K562 (cell line): Measurements from ENCODE around the gene DYNLT2. TPM values are rescaled to one million over a fixed set of nuclear protein-coding genes. Genes with fewer than 3 reads are reported as not detected.

Experiments
- BRD4 ChIP-seq: fragments of 200-600 bp; sonication (generic); IDR thresholded peaks from 2 replicates; pipeline ENCODE4 v1.6.1; 2017; ENCODE audit warnings: inconsistent platforms
- CBX5 ChIP-seq: IDR thresholded peaks from 2 replicates; pipeline ENCODE4 v1.6.1; 2014; ENCODE audit warnings: low read depth, borderline replicate concordance
- MCM7 ChIP-seq, 2 experiments: fragments of 450-650 bp; IDR thresholded peaks; 2 replicates each; pipeline ENCODE4 v1.6.1; 2016 to 2018
- POLR3G ChIP-seq: IDR thresholded peaks from 2 replicates; pipeline ENCODE4 v1.6.1; 2011; ENCODE audit not compliant: insufficient read length, insufficient replicate concordance; ENCODE audit errors: extremely low read depth
- SAFB2 ChIP-seq: fragments of 200-400 bp; formaldehyde crosslinking; IDR thresholded peaks from 2 replicates; pipeline ENCODE4 v1.6.1; 2018; ENCODE audit warnings: borderline replicate concordance, low read length, low read depth, moderate library complexity; ENCODE audit not compliant: severe bottlenecking
- SIN3A ChIP-seq, 2 experiments: fragments of 150-350 bp in 1 of 2; IDR thresholded peaks; 2 replicates each; pipeline ENCODE4 v1.6.1; 2011 to 2016; ENCODE audit warnings: borderline replicate concordance in 2 of 2, low read depth in 2 of 2, low read length in 2 of 2, mild to moderate bottlenecking in 2 of 2, moderate library complexity in 2 of 2; ENCODE audit not compliant: control insufficient read depth in 1 of 2
- SLC30A9 ChIP-seq: fragments of 250-450 bp; sonication (Bioruptor Pico); IDR thresholded peaks from 2 replicates; pipeline ENCODE4 v1.8.0; 2022; ENCODE audit warnings: mild to moderate bottlenecking, moderate library complexity
- SMAD1 ChIP-seq: fragments of 150-350 bp; IDR thresholded peaks from 2 replicates; pipeline ENCODE4 v1.6.1; 2014; ENCODE audit warnings: low read length, low read depth; ENCODE audit not compliant: partially characterized antibody
- SMAD2 ChIP-seq: fragments of 150-350 bp; IDR thresholded peaks from 2 replicates; pipeline ENCODE4 v1.6.1; 2014; ENCODE audit warnings: low read depth, mild to moderate bottlenecking, low read length
- SREBF1 ChIP-seq: fragments of 150-350 bp; IDR thresholded peaks from 2 replicates; pipeline ENCODE4 v1.6.1; 2014; ENCODE audit warnings: antibody characterized with exemption, low read depth, low read length, borderline replicate concordance
- ZNF212 ChIP-seq: fragments of 450-650 bp; formaldehyde crosslinking; IDR thresholded peaks from 2 replicates; pipeline ENCODE4 v1.4.0; 2020; ENCODE audit warnings: mild to moderate bottlenecking
- polyA plus RNA-seq, 8 experiments: library from polyadenylated mRNA; depleted of rRNA in 4 of 8; stranded (reverse) in 5 of 8; unstranded in 3 of 8; fragments of >200 nt; fragmentation: Nextera tagmentation in 2 of 8; fragmentation: Illumina TruSeq in 1 of 8; extraction: Ambion mirVana in 2 of 8; extraction: Trizol in 1 of 8; gene quantifications; 2 replicates each; pipeline versions ENCODE4 v1.2.1 to v1.2.3, GENCODE V29; 2011 to 2014; ENCODE audit warnings: inconsistent platforms in 1 of 8, missing spikeins in 1 of 8
- total RNA-seq, 7 experiments: library from RNA; depleted of rRNA in 6 of 7; stranded (reverse); fragments of >200 nt in 6 of 7; fragmentation: Illumina TruSeq in 2 of 7; extraction: Trizol in 2 of 7; gene quantifications; 2 replicates each; pipeline versions ENCODE4 v1.2.1 to v1.2.3, GENCODE V29; 2011 to 2021; ENCODE audit warnings: low replicate concordance in 1 of 7
- TF ChIP-seq, protein P1 (sequence below): sonication (generic); formaldehyde crosslinking; IDR thresholded peaks from 2 replicates; pipeline ENCODE4 v1.8.0; 2022; ENCODE audit warnings: mild to moderate bottlenecking, missing genetic modification reagents
- TF ChIP-seq, protein P2 (sequence below), 2 experiments: fragments of 150-350 bp in 1 of 2; IDR thresholded peaks; 2 replicates each; pipeline ENCODE4 v1.6.1; 2012 to 2016; ENCODE audit warnings: low read depth in 2 of 2, low read length in 2 of 2, mild to moderate bottlenecking in 1 of 2, moderate library complexity in 1 of 2
- TF ChIP-seq, protein P3 (sequence below): fragments of 450-650 bp; formaldehyde crosslinking; IDR thresholded peaks from 2 replicates; pipeline ENCODE4 v1.4.0; 2022; ENCODE audit warnings: missing genetic modification characterization
- TF ChIP-seq, protein P4 (sequence below), 2 experiments: fragments of 450-650 bp in 1 of 2; sonication (generic) in 1 of 2; formaldehyde crosslinking in 1 of 2; IDR thresholded peaks in 1 of 2; conservative IDR thresholded peaks in 1 of 2; 2 replicates each; pipeline versions ENCODE4 v1.6.1 to v1.8.1; 2016 to 2023; ENCODE audit warnings: mild to moderate bottlenecking in 2 of 2, moderate library complexity in 2 of 2, inconsistent platforms in 1 of 2, missing genetic modification reagents in 1 of 2
- TF ChIP-seq, protein P5 (sequence below): IDR thresholded peaks from 2 replicates; pipeline ENCODE4 v1.6.1; 2011; ENCODE audit not compliant: insufficient read length; ENCODE audit errors: extremely low read depth
- TF ChIP-seq, protein P6 (sequence below): fragments of 450-650 bp; formaldehyde crosslinking; IDR thresholded peaks from 2 replicates; pipeline ENCODE4 v1.4.0; 2020; ENCODE audit warnings: mild to moderate bottlenecking, moderate library complexity

DYNLT2 gene
- total and polyA plus RNA-seq, 9 of the 15 experiments (the other 6 are each of a cell fraction or from before 2014, with no cell fraction given): 2.0 to 12.8 (median 6.3) TPM

DNA sequence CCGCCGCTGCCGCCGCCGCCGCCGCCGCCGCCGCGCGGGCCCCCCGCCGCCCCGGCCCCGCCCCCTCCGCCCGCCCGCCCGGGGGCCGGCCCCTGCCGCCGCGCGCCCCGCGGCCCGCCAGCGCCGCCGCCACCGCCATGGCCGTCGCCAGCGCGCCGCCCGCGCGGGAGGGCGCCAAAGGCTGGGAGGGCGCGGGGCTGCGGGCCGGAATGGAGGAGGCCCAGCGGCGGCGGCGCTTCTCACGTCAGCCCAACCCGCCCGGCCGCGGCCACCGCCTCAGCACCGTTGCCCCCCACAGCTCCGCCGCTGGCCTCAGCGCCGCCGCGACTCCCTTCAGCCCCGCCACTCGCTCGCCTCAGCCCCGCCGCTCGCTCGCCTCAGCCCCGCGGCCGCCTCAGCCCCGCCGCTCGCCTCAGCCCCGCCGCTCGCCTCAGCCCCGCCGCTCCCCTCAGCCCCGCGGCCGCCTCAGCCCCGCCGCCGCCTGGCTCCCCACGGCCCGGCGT, 27.3 kb downstream of the DYNLT2 start (continued):
- TF ChIP-seq, protein P1, sequence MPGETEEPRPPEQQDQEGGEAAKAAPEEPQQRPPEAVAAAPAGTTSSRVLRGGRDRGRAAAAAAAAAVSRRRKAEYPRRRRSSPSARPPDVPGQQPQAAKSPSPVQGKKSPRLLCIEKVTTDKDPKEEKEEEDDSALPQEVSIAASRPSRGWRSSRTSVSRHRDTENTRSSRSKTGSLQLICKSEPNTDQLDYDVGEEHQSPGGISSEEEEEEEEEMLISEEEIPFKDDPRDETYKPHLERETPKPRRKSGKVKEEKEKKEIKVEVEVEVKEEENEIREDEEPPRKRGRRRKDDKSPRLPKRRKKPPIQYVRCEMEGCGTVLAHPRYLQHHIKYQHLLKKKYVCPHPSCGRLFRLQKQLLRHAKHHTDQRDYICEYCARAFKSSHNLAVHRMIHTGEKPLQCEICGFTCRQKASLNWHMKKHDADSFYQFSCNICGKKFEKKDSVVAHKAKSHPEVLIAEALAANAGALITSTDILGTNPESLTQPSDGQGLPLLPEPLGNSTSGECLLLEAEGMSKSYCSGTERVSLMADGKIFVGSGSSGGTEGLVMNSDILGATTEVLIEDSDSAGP (CRISPR knock-in tag): no peak
- TF ChIP-seq SMAD1 (no peak), SMAD2 (no peak), MCM7 (IDR thresholded peaks at IDR 0.05) (no peak), SAFB2 (no peak), ZNF212 (CRISPR knock-in tag) (no peak), SLC30A9 (CRISPR knock-in tag) (no peak), POLR3G (no peak), CBX5 (no peak), BRD4 (no peak), SIN3A (IDR thresholded peaks at IDR 0.05; ENCODE audit: borderline replicate concordance in 2 of 2, control insufficient read depth in 1 of 2, low read depth in 2 of 2, low read length in 2 of 2) (peak in 1 of 2 experiments; percentile 24; a peak in 1 of 4 replicates), SREBF1 (no peak)
- TF ChIP-seq, protein P2, sequence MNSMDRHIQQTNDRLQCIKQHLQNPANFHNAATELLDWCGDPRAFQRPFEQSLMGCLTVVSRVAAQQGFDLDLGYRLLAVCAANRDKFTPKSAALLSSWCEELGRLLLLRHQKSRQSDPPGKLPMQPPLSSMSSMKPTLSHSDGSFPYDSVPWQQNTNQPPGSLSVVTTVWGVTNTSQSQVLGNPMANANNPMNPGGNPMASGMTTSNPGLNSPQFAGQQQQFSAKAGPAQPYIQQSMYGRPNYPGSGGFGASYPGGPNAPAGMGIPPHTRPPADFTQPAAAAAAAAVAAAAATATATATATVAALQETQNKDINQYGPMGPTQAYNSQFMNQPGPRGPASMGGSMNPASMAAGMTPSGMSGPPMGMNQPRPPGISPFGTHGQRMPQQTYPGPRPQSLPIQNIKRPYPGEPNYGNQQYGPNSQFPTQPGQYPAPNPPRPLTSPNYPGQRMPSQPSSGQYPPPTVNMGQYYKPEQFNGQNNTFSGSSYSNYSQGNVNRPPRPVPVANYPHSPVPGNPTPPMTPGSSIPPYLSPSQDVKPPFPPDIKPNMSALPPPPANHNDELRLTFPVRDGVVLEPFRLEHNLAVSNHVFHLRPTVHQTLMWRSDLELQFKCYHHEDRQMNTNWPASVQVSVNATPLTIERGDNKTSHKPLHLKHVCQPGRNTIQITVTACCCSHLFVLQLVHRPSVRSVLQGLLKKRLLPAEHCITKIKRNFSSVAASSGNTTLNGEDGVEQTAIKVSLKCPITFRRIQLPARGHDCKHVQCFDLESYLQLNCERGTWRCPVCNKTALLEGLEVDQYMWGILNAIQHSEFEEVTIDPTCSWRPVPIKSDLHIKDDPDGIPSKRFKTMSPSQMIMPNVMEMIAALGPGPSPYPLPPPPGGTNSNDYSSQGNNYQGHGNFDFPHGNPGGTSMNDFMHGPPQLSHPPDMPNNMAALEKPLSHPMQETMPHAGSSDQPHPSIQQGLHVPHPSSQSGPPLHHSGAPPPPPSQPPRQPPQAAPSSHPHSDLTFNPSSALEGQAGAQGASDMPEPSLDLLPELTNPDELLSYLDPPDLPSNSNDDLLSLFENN (IDR thresholded peaks at IDR 0.05; ENCODE audit: low read depth in 2 of 2, low read length in 2 of 2): no peak
- TF ChIP-seq, protein P3, sequence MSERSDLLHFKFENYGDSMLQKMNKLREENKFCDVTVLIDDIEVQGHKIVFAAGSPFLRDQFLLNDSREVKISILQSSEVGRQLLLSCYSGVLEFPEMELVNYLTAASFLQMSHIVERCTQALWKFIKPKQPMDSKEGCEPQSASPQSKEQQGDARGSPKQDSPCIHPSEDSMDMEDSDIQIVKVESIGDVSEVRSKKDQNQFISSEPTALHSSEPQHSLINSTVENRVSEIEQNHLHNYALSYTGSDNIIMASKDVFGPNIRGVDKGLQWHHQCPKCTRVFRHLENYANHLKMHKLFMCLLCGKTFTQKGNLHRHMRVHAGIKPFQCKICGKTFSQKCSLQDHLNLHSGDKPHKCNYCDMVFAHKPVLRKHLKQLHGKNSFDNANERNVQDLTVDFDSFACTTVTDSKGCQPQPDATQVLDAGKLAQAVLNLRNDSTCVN (CRISPR knock-in tag): no peak
- TF ChIP-seq, protein P4, sequence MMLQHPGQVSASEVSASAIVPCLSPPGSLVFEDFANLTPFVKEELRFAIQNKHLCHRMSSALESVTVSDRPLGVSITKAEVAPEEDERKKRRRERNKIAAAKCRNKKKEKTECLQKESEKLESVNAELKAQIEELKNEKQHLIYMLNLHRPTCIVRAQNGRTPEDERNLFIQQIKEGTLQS (IDR thresholded peaks at IDR 0.05): no peak
- TF ChIP-seq, protein P4 (CRISPR knock-in tag; conservative IDR thresholded peaks at IDR 0.05): no peak
- TF ChIP-seq, protein P5, sequence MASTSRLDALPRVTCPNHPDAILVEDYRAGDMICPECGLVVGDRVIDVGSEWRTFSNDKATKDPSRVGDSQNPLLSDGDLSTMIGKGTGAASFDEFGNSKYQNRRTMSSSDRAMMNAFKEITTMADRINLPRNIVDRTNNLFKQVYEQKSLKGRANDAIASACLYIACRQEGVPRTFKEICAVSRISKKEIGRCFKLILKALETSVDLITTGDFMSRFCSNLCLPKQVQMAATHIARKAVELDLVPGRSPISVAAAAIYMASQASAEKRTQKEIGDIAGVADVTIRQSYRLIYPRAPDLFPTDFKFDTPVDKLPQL: no peak
- TF ChIP-seq, protein P6, sequence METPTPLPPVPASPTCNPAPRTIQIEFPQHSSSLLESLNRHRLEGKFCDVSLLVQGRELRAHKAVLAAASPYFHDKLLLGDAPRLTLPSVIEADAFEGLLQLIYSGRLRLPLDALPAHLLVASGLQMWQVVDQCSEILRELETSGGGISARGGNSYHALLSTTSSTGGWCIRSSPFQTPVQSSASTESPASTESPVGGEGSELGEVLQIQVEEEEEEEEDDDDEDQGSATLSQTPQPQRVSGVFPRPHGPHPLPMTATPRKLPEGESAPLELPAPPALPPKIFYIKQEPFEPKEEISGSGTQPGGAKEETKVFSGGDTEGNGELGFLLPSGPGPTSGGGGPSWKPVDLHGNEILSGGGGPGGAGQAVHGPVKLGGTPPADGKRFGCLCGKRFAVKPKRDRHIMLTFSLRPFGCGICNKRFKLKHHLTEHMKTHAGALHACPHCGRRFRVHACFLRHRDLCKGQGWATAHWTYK: peak; percentile 42; the same call in 1 of the 2 replicates
